ENCODE results near the gene DUSP6. TPM values are rescaled to one million over a fixed set of nuclear protein-coding genes. Genes with fewer than 3 reads are reported as not detected.

The DUSP6 gene
- total and polyA plus RNA-seq, 2 of the 13 experiments (the other 11 are each of a cell fraction or from before 2014, with no cell fraction given), result 40.9 to 161 TPM

DNA sequence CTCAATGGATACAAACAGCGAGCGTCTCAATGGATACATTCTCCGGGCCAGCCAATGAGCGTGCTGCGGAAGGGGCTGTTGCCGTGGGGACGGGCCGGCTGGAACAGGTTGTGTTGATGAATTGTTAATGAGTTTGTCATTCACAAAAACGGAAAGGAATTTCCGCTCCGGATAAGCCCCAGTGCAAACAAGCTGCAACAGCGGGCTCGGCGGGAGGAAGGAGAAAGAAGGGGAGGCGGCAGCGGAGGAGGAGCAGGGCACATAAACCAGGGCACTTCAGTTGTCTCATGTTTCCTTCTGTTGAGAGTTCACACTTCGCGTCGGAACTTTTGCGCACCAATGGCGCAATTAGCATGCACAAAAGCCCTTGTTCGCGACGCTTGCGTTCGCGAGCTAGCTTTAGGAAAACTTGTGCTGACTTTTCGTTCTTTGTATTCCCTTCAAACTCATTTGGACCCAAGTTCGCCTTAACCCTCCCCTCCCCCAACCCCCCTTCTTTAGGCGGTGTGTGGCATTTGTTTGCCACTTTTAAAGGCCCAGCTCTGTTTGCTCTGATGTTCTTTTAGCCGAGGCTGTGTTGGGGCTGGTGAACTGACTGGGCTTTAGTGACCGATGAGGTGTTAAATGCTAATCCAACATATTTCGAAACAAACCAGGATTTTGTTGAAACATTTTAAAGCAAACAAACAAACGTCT is at the start of gene DUSP6 (continued):
- TF ChIP-seq, protein P1, sequence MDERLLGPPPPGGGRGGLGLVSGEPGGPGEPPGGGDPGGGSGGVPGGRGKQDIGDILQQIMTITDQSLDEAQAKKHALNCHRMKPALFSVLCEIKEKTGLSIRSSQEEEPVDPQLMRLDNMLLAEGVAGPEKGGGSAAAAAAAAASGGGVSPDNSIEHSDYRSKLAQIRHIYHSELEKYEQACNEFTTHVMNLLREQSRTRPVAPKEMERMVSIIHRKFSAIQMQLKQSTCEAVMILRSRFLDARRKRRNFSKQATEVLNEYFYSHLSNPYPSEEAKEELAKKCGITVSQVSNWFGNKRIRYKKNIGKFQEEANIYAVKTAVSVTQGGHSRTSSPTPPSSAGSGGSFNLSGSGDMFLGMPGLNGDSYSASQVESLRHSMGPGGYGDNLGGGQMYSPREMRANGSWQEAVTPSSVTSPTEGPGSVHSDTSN (CRISPR knock-in tag; IDR thresholded peaks at IDR 0.05), result 0 out of 2 replicates have a peak, but pooled peaks have one; percentile 19
- peak; percentile 94 for TF ChIP-seq RORA (CRISPR knock-in tag; IDR thresholded peaks at IDR 0.05)
- TF ChIP-seq, protein P2, sequence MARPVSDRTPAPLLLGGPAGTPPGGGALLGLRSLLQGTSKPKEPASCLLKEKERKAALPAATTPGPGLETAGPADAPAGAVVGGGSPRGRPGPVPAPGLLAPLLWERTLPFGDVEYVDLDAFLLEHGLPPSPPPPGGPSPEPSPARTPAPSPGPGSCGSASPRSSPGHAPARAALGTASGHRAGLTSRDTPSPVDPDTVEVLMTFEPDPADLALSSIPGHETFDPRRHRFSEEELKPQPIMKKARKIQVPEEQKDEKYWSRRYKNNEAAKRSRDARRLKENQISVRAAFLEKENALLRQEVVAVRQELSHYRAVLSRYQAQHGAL (CRISPR knock-in tag; IDR thresholded peaks at IDR 0.05; ENCODE audit: not compliant biosample characterization), result peak; percentile 63
- peak; percentile 73 for TF ChIP-seq HIVEP1 (CRISPR knock-in tag; IDR thresholded peaks at IDR 0.05)
- no peak for TF ChIP-seq ZNF256 (CRISPR knock-in tag; conservative IDR thresholded peaks at IDR 0.05)
- no peak for TF ChIP-seq KAT2B (IDR thresholded peaks at IDR 0.05; ENCODE audit: borderline replicate concordance, low read depth, low read length)
- TF ChIP-seq NKX3-1 (CRISPR knock-in tag; IDR thresholded peaks at IDR 0.05), result no peak; the same call in none of the 2 replicates
- TF ChIP-seq ZNF496 (CRISPR knock-in tag; IDR thresholded peaks at IDR 0.05; ENCODE audit: insufficient replicate concordance), result no peak
- TF ChIP-seq ZNF788 (CRISPR knock-in tag; IDR thresholded peaks at IDR 0.05; ENCODE audit: borderline replicate concordance), result peak; percentile 73; the same call in 1 of the 2 replicates
- TF ChIP-seq TCF7L2 (IDR thresholded peaks at IDR 0.05; ENCODE audit: low read depth, low read length), result peak; percentile 61
- TF ChIP-seq ZNF367 (CRISPR knock-in tag; IDR thresholded peaks at IDR 0.05; ENCODE audit: borderline replicate concordance), result no peak
- no peak for TF ChIP-seq ZNF354B (CRISPR knock-in tag; IDR thresholded peaks at IDR 0.05)
- TF ChIP-seq ZSCAN30 (CRISPR knock-in tag; IDR thresholded peaks at IDR 0.05), result no peak
- TF ChIP-seq RCOR2 (CRISPR knock-in tag; IDR thresholded peaks at IDR 0.05), result 0 out of 2 replicates have a peak, but pooled peaks have one; percentile 16
- TF ChIP-seq TEAD3 (CRISPR knock-in tag; optimal IDR thresholded peaks at IDR 0.05; ENCODE audit: borderline replicate concordance), result peak; percentile 97
- TF ChIP-seq ZBTB21 (CRISPR knock-in tag; IDR thresholded peaks at IDR 0.05), result no peak
- TF ChIP-seq, protein P3, sequence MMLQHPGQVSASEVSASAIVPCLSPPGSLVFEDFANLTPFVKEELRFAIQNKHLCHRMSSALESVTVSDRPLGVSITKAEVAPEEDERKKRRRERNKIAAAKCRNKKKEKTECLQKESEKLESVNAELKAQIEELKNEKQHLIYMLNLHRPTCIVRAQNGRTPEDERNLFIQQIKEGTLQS (CRISPR knock-in tag; IDR thresholded peaks at IDR 0.05), result peak; percentile 79
- TF ChIP-seq ZNF546 (CRISPR knock-in tag; conservative IDR thresholded peaks at IDR 0.05), result no peak; the same call in 1 of the 2 replicates
- TF ChIP-seq RELA (CRISPR knock-in tag; IDR thresholded peaks at IDR 0.05), result no peak
- TF ChIP-seq, protein P4, sequence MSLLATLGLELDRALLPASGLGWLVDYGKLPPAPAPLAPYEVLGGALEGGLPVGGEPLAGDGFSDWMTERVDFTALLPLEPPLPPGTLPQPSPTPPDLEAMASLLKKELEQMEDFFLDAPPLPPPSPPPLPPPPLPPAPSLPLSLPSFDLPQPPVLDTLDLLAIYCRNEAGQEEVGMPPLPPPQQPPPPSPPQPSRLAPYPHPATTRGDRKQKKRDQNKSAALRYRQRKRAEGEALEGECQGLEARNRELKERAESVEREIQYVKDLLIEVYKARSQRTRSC (CRISPR knock-in tag; IDR thresholded peaks at IDR 0.05; ENCODE audit: low read depth), result no peak
- no peak for TF ChIP-seq KLF9 (CRISPR knock-in tag; IDR thresholded peaks at IDR 0.05; ENCODE audit: low read depth)
- TF ChIP-seq CEBPG (CRISPR knock-in tag; IDR thresholded peaks at IDR 0.05), result peak; percentile 71
- TF ChIP-seq, protein P5, sequence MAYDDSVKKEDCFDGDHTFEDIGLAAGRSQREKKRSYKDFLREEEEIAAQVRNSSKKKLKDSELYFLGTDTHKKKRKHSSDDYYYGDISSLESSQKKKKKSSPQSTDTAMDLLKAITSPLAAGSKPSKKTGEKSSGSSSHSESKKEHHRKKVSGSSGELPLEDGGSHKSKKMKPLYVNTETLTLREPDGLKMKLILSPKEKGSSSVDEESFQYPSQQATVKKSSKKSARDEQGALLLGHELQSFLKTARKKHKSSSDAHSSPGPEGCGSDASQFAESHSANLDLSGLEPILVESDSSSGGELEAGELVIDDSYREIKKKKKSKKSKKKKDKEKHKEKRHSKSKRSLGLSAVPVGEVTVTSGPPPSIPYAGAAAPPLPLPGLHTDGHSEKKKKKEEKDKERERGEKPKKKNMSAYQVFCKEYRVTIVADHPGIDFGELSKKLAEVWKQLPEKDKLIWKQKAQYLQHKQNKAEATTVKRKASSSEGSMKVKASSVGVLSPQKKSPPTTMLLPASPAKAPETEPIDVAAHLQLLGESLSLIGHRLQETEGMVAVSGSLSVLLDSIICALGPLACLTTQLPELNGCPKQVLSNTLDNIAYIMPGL (CRISPR knock-in tag; IDR thresholded peaks at IDR 0.05; ENCODE audit: borderline replicate concordance in 1 of 2, low read depth in 1 of 2), result peak; percentile 26 to 56; a peak in 2 of 4 replicates
- no peak for TF ChIP-seq XBP1 (CRISPR knock-in tag; IDR thresholded peaks at IDR 0.05)
